Spleen (tissue), 11 donors: Measurements from ENCODE around the gene VSIG2. TPM values are rescaled to one million over a fixed set of nuclear protein-coding genes. Genes with fewer than 3 reads are reported as not detected.
"Not testable (repeated sequence)": the region's sequence is repeated elsewhere in the genome, so short reads cannot be mapped to it uniquely, and the experiment has no call there.

Source experiments
- DNase-seq: peaks from one replicate; pipeline ENCODE4 v3.0.0-alpha.2; 2020
- H3K27ac ChIP-seq, 8 donors: fragments of 200-600 bp; sonication (generic) in 7 of 8; 1 replicate in 4 of 8; 2 replicates in 4 of 8; pipeline versions ENCODE4 v1.5.0 to v1.8.0; 2016 to 2021; ENCODE audit warnings: inconsistent platforms in 4 of 8, mild to moderate bottlenecking in 4 of 8, moderate library complexity in 1 of 8
- H3K27me3 ChIP-seq, 7 donors: fragments of 200-600 bp; sonication (generic) in 6 of 7; replicated peaks in 1 of 7; 1 replicate in 4 of 7; 2 replicates in 3 of 7; pipeline versions ENCODE4 v1.5.0 to v1.8.0; 2016 to 2021; ENCODE audit warnings: inconsistent platforms in 3 of 7, mild to moderate bottlenecking in 1 of 7
- H3K36me3 ChIP-seq, 6 donors: fragments of 200-600 bp; sonication (generic) in 5 of 6; 1 replicate in 4 of 6; 2 replicates in 2 of 6; pipeline versions ENCODE4 v1.5.0 to v1.8.0; 2016 to 2021; ENCODE audit warnings: inconsistent platforms in 2 of 6
- H3K4me1 ChIP-seq, 6 donors: fragments of 200-600 bp; sonication (generic) in 5 of 6; 1 replicate in 3 of 6; 2 replicates in 3 of 6; pipeline versions ENCODE4 v1.5.0 to v1.8.0; 2016 to 2021; ENCODE audit warnings: inconsistent platforms in 3 of 6
- H3K4me3 ChIP-seq, 8 donors: fragments of 200-600 bp; sonication (generic) in 7 of 8; 1 replicate in 4 of 8; 2 replicates in 4 of 8; pipeline versions ENCODE4 v1.5.0 to v1.8.0; 2016 to 2021; ENCODE audit warnings: inconsistent platforms in 4 of 8, mild to moderate bottlenecking in 4 of 8, moderate library complexity in 2 of 8
- H3K9me3 ChIP-seq, 8 donors: fragments of 200-600 bp; sonication (generic) in 7 of 8; 1 replicate in 4 of 8; 2 replicates in 4 of 8; pipeline versions ENCODE4 v1.5.0 to v1.8.0; 2016 to 2021; ENCODE audit warnings: inconsistent platforms in 4 of 8
- POLR2A ChIP-seq, 3 donors: fragments of 450-650 bp; IDR thresholded peaks; one replicate each; pipeline ENCODE4 v1.5.1; 2017; ENCODE audit warnings: antibody characterized with exemption in 3 of 3, mild to moderate bottlenecking in 1 of 3
- POLR2AphosphoS5 ChIP-seq, 3 donors: sonication (generic); formaldehyde crosslinking; IDR thresholded peaks; one replicate each; pipeline ENCODE4 v1.5.1; 2017; ENCODE audit warnings: antibody characterized with exemption in 3 of 3
- WGBS, 5 donors: extraction: QIAGEN DNeasy Blood & Tissue Kit in 3 of 5; methylation state at CpG; one replicate each; pipeline versions ENCODE4 v1.1.5 to v1.1.7; 2013 to 2018; 5-methylcytosine and 5-hydroxymethylcytosine counted together
- intact Hi-C: fragments of 100-400 bp; cut with DNase I; formaldehyde crosslinking; loops from one replicate; pipeline ENCODE4 v1.15.0; 2023; ENCODE audit warnings: low total_unique reads
- polyA plus RNA-seq, 3 donors: library from polyadenylated mRNA; stranded (reverse); fragments of 200-250 nt; gene quantifications; one replicate each; pipeline ENCODE4 v1.2.1, GENCODE V29; 2013
- total RNA-seq, 7 donors: library from RNA; depleted of rRNA in 3 of 7; stranded (reverse); fragments of >200 nt in 3 of 7; fragmentation: NEBNext Ultra II Directional in 4 of 7; extraction: Animal tissue kit (Norgen Biotek cat#: 25700) in 4 of 7; gene quantifications; one replicate each; pipeline versions ENCODE4 v1.1.0 to v1.2.1, GENCODE V29; 2016 to 2021
- TF ChIP-seq, protein P1 (sequence below), 11 experiments: fragments of 200-600 bp in 7 of 11; fragments of 450-650 bp in 4 of 11; sonication (generic) in 4 of 11; IDR thresholded peaks in 8 of 11; conservative IDR thresholded peaks in 3 of 11; 1 replicate in 7 of 11; 2 replicates in 4 of 11; pipeline versions ENCODE4 v1.4.0 to v1.8.0; 2016 to 2021; ENCODE audit warnings: antibody characterized with exemption in 11 of 11, inconsistent platforms in 4 of 11, mild to moderate bottlenecking in 1 of 11
- donor health status: healthy with polysubstance abuse.
- donor health status: DM: no; HTN: no; CAD: no; lungs with moderate emphysema.
- donor health status: DM: no; HTN: no; CAD: no.
- donor health status: Bipolar disorder and iron deficiency.
- donor health status: healthy.
- donor health status: DM: no; HTN: no; CAD: no.
- donor health status: DM: yes; HTN: yes; CAD: no.

VSIG2 gene
- total and polyA plus RNA-seq, 10 donors = 0.43 to 2.1 (median 1.2) TPM; not detected in 3

DNA sequence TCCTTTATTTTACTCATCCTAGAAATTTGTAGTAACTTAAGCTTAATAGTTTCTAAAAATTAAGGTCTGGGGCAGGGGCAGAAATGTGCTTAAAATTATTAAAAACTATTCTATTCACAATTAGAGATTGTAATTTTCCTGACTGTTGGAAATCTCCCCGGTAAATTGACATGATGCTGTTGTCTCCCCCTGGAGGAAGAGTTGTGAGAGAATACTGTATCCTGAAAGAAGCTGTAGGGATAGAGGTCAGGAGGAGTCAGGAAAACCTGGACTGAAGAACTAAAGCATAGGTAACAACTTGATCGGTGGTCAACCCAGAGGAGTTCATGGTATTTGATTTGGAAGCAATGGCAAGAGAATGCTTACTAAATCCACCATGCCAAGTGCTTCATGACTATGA is 26.2 kb upstream of the VSIG2 start:
- H3K9me3 ChIP-seq = no peaks in the 10 kb centered on the region
- no peak overlapping the region for H3K4me3 ChIP-seq
- H3K27ac ChIP-seq = no peak overlapping the region
- H3K27me3 ChIP-seq = no peaks in the 10 kb centered on the region
- TF ChIP-seq, protein P1, sequence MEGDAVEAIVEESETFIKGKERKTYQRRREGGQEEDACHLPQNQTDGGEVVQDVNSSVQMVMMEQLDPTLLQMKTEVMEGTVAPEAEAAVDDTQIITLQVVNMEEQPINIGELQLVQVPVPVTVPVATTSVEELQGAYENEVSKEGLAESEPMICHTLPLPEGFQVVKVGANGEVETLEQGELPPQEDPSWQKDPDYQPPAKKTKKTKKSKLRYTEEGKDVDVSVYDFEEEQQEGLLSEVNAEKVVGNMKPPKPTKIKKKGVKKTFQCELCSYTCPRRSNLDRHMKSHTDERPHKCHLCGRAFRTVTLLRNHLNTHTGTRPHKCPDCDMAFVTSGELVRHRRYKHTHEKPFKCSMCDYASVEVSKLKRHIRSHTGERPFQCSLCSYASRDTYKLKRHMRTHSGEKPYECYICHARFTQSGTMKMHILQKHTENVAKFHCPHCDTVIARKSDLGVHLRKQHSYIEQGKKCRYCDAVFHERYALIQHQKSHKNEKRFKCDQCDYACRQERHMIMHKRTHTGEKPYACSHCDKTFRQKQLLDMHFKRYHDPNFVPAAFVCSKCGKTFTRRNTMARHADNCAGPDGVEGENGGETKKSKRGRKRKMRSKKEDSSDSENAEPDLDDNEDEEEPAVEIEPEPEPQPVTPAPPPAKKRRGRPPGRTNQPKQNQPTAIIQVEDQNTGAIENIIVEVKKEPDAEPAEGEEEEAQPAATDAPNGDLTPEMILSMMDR (IDR thresholded peaks at IDR 0.05 in 8 of 11, conservative IDR thresholded peaks at IDR 0.05 in 3 of 11) = no peak
- TF ChIP-seq POLR2A (IDR thresholded peaks at IDR 0.05) (no peak), POLR2AphosphoS5 (IDR thresholded peaks at IDR 0.05) (no peak)
- H3K36me3 ChIP-seq = peaks cover 0 to 22% (median 0%) of the 10 kb centered on the region in 6 donors
- peaks cover 0 to 11% (median 0%) of the 10 kb centered on the region in 6 donors for H3K4me1 ChIP-seq
- no peak for DNase-seq
- WGBS, 5 donors = 85 to 96% (median 93%) methylated on average over 2 of the region's 2 CpGs
- intact Hi-C loops = no loop called here

DNA sequence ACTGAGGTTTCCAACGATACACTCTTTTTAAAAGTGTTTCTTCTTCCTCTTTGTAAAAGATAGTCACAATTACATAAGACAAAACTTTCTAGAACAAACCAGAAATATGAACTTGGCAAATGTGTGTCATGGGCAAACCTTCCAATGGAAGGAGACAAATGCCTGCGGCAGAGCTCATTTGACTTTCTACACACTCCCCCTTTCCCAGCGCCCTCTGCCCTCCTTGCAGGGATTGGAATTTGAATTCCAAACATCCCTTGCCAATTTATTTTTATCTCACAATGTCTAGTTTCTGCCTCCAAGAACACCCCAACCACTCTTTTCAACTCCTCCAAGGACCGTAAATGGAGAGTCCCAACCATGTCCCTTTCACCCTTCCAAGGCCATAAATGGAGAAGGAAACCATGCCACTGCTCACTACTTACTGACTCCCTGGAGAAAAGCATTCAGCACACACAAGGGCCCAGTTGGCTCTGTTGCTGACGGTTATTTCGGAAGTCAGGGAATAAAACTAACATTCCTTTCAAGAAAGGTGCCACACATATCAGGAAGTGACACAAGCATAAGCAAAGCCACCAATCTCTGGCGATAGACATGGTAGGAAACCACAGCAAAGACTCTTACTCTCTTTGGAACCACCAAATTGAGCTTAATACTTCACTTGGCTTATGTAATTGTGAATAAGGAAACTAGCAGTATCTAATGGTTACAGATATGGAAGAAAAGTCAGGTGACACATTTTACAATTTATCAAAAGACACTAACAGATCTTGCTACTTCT is 25.0 kb upstream of the VSIG2 start:
- peaks cover 0 to 11% (median 0%) of the 10 kb centered on the region in 6 donors for H3K4me1 ChIP-seq
- no peak for DNase-seq
- 72 to 82% (median 76%) methylated on average over 7 of the region's 7 CpGs for WGBS, 5 donors
- no peaks in the 10 kb centered on the region for H3K9me3 ChIP-seq
- H3K36me3 ChIP-seq = peaks cover 0 to 34% (median 8%) of the 10 kb centered on the region in 6 donors
- TF ChIP-seq POLR2AphosphoS5 (IDR thresholded peaks at IDR 0.05) (no peak), POLR2A (IDR thresholded peaks at IDR 0.05) (no peak)
- TF ChIP-seq, protein P1 (IDR thresholded peaks at IDR 0.05 in 8 of 11, conservative IDR thresholded peaks at IDR 0.05 in 3 of 11) = no peak
- H3K4me3 ChIP-seq = no peak overlapping the region
- H3K27me3 ChIP-seq = no peaks in the 10 kb centered on the region
- no peak overlapping the region for H3K27ac ChIP-seq
- intact Hi-C loops = no loop called here

DNA sequence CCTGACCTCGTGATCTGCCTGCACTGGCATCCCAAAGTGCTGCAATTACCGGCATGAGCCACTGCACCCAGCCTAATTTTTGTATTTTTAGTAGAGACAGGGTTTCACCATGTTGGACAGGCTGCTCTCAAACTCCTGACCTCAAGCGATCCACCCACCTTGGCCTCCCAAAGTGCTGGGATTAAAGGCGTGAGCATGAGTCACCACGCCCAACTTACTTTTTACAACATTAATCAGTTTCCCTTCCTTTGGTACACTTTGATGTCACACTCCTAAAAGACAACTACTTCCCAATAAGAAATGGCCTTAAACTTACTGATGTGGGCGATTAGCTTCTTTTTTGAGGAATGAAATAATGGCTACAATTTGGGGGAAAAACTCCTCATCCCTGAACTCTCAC is 18.9 kb upstream of the VSIG2 start:
- H3K4me3 ChIP-seq, H3K27ac ChIP-seq, H3K9me3 ChIP-seq, H3K4me1 ChIP-seq, intact Hi-C loops, DNase-seq, H3K27me3 ChIP-seq: not testable (repeated sequence)
- peaks cover 0 to 81% (median 29%) of the 10 kb centered on the region in 6 donors for H3K36me3 ChIP-seq
- WGBS, 5 donors = 94 to 98% (median 97%) methylated on average over 6 of the region's 6 CpGs

DNA sequence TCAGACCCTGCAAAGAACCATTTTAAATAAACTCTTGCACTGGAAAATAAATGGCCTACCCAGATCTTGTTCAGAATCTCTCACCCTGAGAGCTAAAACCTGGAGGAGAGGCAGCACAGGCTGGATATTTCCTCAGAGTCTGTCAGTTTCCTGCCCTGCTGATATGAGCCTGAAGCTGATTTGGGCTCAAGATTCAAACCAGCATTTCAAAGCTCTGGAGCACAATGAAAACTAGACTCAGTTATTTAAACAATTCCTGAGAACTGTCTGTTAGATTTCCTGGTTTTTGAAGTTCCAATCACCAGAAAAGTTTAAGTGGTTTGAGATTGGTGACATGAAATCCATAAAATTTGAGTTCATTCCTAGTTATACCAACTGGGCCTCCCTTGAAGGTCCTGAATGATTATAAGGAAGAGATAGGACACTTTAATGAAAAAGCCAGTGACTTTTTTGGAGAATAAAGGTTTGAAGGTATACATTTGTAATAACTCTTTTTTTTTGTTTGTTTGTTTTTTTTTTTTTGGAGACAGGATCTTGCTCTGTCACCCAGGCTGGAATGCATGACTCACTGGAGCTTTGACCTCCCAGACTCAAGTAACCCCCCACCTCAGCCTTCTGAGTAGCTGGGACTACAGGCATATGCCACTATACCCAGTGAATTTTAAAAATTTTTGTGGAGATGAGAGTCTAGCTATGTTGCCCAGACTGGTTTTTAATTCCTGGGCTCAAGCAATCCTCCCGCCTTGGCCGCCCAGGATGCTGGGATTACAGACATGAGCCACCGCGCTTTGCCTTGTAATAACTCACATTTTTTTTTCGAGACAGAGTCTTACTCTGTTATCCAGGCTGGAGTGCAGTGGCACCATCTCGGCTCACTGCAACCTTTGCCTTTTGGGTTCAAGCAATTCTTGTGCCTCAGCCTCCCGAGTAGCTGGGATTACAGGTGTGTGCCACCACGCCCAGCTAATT is 18.0 kb upstream of the VSIG2 start:
- no peak for DNase-seq

More for the DNA sequence above, 18.0 kb upstream of the VSIG2 start:
- TF ChIP-seq POLR2AphosphoS5 (IDR thresholded peaks at IDR 0.05) = no peak
- TF ChIP-seq, protein P1 (IDR thresholded peaks at IDR 0.05 in 8 of 11, conservative IDR thresholded peaks at IDR 0.05 in 3 of 11) = no peak
- no peaks in the 10 kb centered on the region for H3K27me3 ChIP-seq
- no peaks in the 10 kb centered on the region for H3K4me1 ChIP-seq
- intact Hi-C loops = no loop called here
- no peak overlapping the region for H3K4me3 ChIP-seq
- H3K27ac ChIP-seq = no peak overlapping the region
- H3K9me3 ChIP-seq = no peaks in the 10 kb centered on the region
- peaks cover 0 to 81% (median 29%) of the 10 kb centered on the region in 6 donors for H3K36me3 ChIP-seq
- WGBS, 5 donors = 96 to 99% (median 97%) methylated on average over 8 of the region's 8 CpGs
